WI38 (cell line): Measurements from ENCODE around the gene MARCO.

Experiments used
- H3K4me3 ChIP-seq: 2 replicates; pipeline ENCODE4 v1.5.1; 2011; ENCODE audit warnings: low read depth, mild to moderate bottlenecking, control low read depth, low read length
- CTCF ChIP-seq: IDR thresholded peaks from 2 replicates; pipeline ENCODE4 v1.5.1; 2012; ENCODE audit warnings: low read depth, mild to moderate bottlenecking, control low read depth, low read length

Gene MARCO

GRCh38 chr2:118942031-118942430, at the start of gene MARCO:
MARCO (plus strand) TSS chr2:118942194; CDS start chr2:118942301, 107 bp downstream.
- TF ChIP-seq CTCF, result no peak

GRCh38 chr2:118893100-118893499, 48.9 kb upstream of the MARCO start:
- TF ChIP-seq CTCF, result no peak
- H3K4me3 ChIP-seq, result no peak overlapping the region

More at GRCh38 chr2:118942031-118942430, at the start of gene MARCO:
- no peak within 1 kb of the TSS for H3K4me3 ChIP-seq

- TF ChIP-seq CTCF, result no peak
- H3K4me3 ChIP-seq, result no peak overlapping the region
Measured at GRCh38 chr2:118902266-118903028, 39.5 kb upstream of the MARCO start.

GRCh38 chr2:118903029-118903351, 39.0 kb upstream of the MARCO start:
- TF ChIP-seq CTCF, result no peak
- H3K4me3 ChIP-seq, result no peak overlapping the region

- no peak for TF ChIP-seq CTCF
- H3K4me3 ChIP-seq, result no peak overlapping the region
Measured at GRCh38 chr2:118903551-118904479, 38.2 kb upstream of the MARCO start.

GRCh38 chr2:118905206-118905605, 36.8 kb upstream of the MARCO start:
- H3K4me3 ChIP-seq, result no peak overlapping the region
- TF ChIP-seq CTCF, result no peak

- TF ChIP-seq CTCF, result no peak
- H3K4me3 ChIP-seq, result no peak overlapping the region
Measured at GRCh38 chr2:118906186-118906585, 35.8 kb upstream of the MARCO start.
